IMR-90 (cell line): ENCODE data around the gene TBC1D16. TPM values are rescaled to one million over a fixed set of nuclear protein-coding genes. Genes with fewer than 3 reads are reported as not detected.

Experiments
- CTCF ChIP-seq: conservative IDR thresholded peaks from 2 replicates; pipeline ENCODE4 v1.5.1; 2012; ENCODE audit warnings: mild to moderate bottlenecking, low read depth, low read length, improper control_type of control experiment
- USF2 ChIP-seq: fragments of 150-350 bp; IDR thresholded peaks from 2 replicates; pipeline ENCODE4 v1.6.1; 2017; ENCODE audit warnings: mild to moderate bottlenecking, antibody characterized with exemption, low read length, low read depth
- polyA plus RNA-seq, 3 experiments: library from polyadenylated mRNA; depleted of rRNA; stranded (reverse); fragments of >200 nt; gene quantifications; 2 replicates each; pipeline ENCODE4 v1.2.3, GENCODE V29; 2012; ENCODE audit warnings: low replicate concordance in 1 of 3
- total RNA-seq: library from RNA; depleted of rRNA; stranded (reverse); fragments of >200 nt; gene quantifications from 2 replicates; pipeline ENCODE4 v1.2.3, GENCODE V29; 2012

The TBC1D16 gene
- total and polyA plus RNA-seq, 2 of the 4 experiments (the other 2 are of a cell fraction): 10.1 to 16.7 TPM

GRCh38 chr17:80003969-80004368 is 31.7 kb downstream of the TBC1D16 start (continued):
- TF ChIP-seq CTCF (no peak), USF2 (no peak)
